Neural cell (in vitro differentiated cells): ENCODE results near the gene BANP.

Experiments used
- CTCF ChIP-seq: fragments of 450-650 bp; IDR thresholded peaks from 2 replicates; pipeline ENCODE4 v1.5.1; 2014; ENCODE audit warnings: antibody characterized with exemption, mild to moderate bottlenecking, moderate library complexity; ENCODE audit not compliant: poor library complexity, severe bottlenecking
- EZH2 ChIP-seq: fragments of 200-600, 300-800 bp; shearing (Covaris generic), sonication (generic); IDR thresholded peaks from 2 replicates; pipeline ENCODE4 v1.6.1; 2014; ENCODE audit warnings: antibody characterized with exemption, low read length, borderline replicate concordance, mild to moderate bottlenecking; ENCODE audit not compliant: insufficient read depth, poor library complexity, severe bottlenecking
- POLR2AphosphoS5 ChIP-seq: IDR thresholded peaks from 2 replicates; pipeline ENCODE4 v1.6.1; 2012
- RAD21 ChIP-seq: fragments of 450-650 bp; conservative IDR thresholded peaks from 2 replicates; pipeline ENCODE4 v1.6.1; 2014; ENCODE audit warnings: antibody characterized with exemption, mild to moderate bottlenecking, moderate library complexity

GRCh38 chr16:87974178-87974577 is 22.9 kb downstream of the BANP start:
- TF ChIP-seq EZH2 (no peak), CTCF (no peak), RAD21 (no peak), POLR2AphosphoS5 (no peak)
